ENCODE results near the gene P2RX5. TPM values are rescaled to one million over a fixed set of nuclear protein-coding genes. Genes with fewer than 3 reads are reported as not detected.

P2RX5 gene, protein sequence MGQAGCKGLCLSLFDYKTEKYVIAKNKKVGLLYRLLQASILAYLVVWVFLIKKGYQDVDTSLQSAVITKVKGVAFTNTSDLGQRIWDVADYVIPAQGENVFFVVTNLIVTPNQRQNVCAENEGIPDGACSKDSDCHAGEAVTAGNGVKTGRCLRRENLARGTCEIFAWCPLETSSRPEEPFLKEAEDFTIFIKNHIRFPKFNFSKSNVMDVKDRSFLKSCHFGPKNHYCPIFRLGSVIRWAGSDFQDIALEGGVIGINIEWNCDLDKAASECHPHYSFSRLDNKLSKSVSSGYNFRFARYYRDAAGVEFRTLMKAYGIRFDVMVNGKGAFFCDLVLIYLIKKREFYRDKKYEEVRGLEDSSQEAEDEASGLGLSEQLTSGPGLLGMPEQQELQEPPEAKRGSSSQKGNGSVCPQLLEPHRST
- total RNA-seq (2014; rRNA removed; shearing (Covaris generic)) = 11.6 and 13.6 TPM in 2 replicates
- polyA plus RNA-seq (2016; fragmentation: Nextera tagmentation; extraction: Ambion mirVana) = 7.4 and 7.5 TPM in 2 replicates
- long read RNA-seq, partial matches to known transcripts = 2 of 6 reads
- long read RNA-seq, other reads (novel, unspliced or antisense) = 0 of 6 reads

GRCh38 chr17:3695723-3696411, at the start of gene P2RX5:
Gene P2RX5 (minus strand): TSS chr17:3696155. CDS start chr17:3696005, 150 bp downstream.
- Mint-ChIP-seq H3K27me3 (ENCODE audit: insufficient read depth, low read depth, poor library complexity) (peaks cover 31% of the 10 kb centered on the region), H3K4me3 (peak within 1 kb of the TSS; percentile 80), H3K4me1 (peaks cover 7% of the 10 kb centered on the region; the same call in 2 of the 3 replicates), H3K9me3 (peaks cover 6% of the 10 kb centered on the region; the same call in 1 of the 3 replicates), H3K36me3 (ENCODE audit: low read depth) (no peaks in the 10 kb centered on the region), H3K27ac (no peak within 1 kb of the TSS)
- Histone ChIP-seq H3K4me2 (peak within 1 kb of the TSS; percentile 91), H3K36me3 (ENCODE audit: insufficient read depth) (no peaks in the 10 kb centered on the region), H3F3A (replicated peaks; ENCODE audit: low read depth) (0 out of 2 replicates have a peak, but pooled peaks cover 7% of the 10 kb centered on the region), H3K27ac (ENCODE audit: low read depth) (no peak within 1 kb of the TSS), H4K20me1 (replicated peaks; ENCODE audit: insufficient read depth) (no peaks in the 10 kb centered on the region), H3K9me2 (ENCODE audit: insufficient read depth) (no peaks in the 10 kb centered on the region), H3K4me1 (ENCODE audit: insufficient read depth) (peaks cover 16% of the 10 kb centered on the region; the same call in 1 of the 2 replicates), H3K27me3 (ENCODE audit: insufficient read depth) (peaks cover 25% of the 10 kb centered on the region), H3K4me3 (peak within 1 kb of the TSS; percentile 72), H3K79me2 (replicated peaks; ENCODE audit: insufficient read depth) (no peaks in the 10 kb centered on the region), H2AFZ (peak within 1 kb of the TSS; percentile 93)
- TF ChIP-seq ZNF114 (CRISPR knock-in tag; IDR thresholded peaks at IDR 0.05) (no peak), EZH2 (IDR thresholded peaks at IDR 0.05; ENCODE audit: low read depth, unreplicated experiment) (peak; percentile 44), REST (IDR thresholded peaks at IDR 0.05; ENCODE audit: unreplicated experiment) (peak; percentile 73)
- DNase-seq (ENCODE audit: low spot score) = peak; percentile 75
- ATAC-seq = peak; percentile 57

GRCh38 chr17:3745071-3745470, 49.1 kb upstream of the P2RX5 start:
- Histone ChIP-seq H4K20me1 (replicated peaks; ENCODE audit: insufficient read depth) (no peaks in the 10 kb centered on the region), H3K36me3 (ENCODE audit: insufficient read depth) (no peaks in the 10 kb centered on the region), H3K79me2 (replicated peaks; ENCODE audit: insufficient read depth) (no peaks in the 10 kb centered on the region), H3K9me2 (ENCODE audit: insufficient read depth) (no peaks in the 10 kb centered on the region), H3K4me2 (no peak overlapping the region), H3K4me1 (ENCODE audit: insufficient read depth) (peaks cover 3% of the 10 kb centered on the region; the same call in 1 of the 2 replicates), H3K4me3 (no peak overlapping the region), H3K27me3 (ENCODE audit: insufficient read depth) (no peaks in the 10 kb centered on the region), H3F3A (replicated peaks; ENCODE audit: low read depth) (peaks cover 4% of the 10 kb centered on the region; the same call in 1 of the 2 replicates), H3K27ac (ENCODE audit: low read depth) (no peak overlapping the region), H2AFZ (no peak overlapping the region)
- Mint-ChIP-seq H3K9me3 (0 out of 3 replicates have a peak, but pooled peaks cover under 1% of the 10 kb centered on the region), H3K4me1 (peaks cover 5% of the 10 kb centered on the region), H3K27me3 (ENCODE audit: insufficient read depth, low read depth, poor library complexity) (peaks cover 12% of the 10 kb centered on the region), H3K4me3 (no peak overlapping the region), H3K36me3 (ENCODE audit: low read depth) (no peaks in the 10 kb centered on the region), H3K27ac (no peak overlapping the region)
- no peak for TF ChIP-seq ZNF462 (CRISPR knock-in tag; IDR thresholded peaks at IDR 0.05)
- no peak for TF ChIP-seq CREB1 (CRISPR knock-in tag; IDR thresholded peaks at IDR 0.05; ENCODE audit: low read depth)
- no peak for DNase-seq (ENCODE audit: low spot score)
- no peak for ATAC-seq

Data from GM23338 (cell line).